H1 (cell line): ENCODE data around the gene SLC6A8. TPM values are rescaled to one million over a fixed set of nuclear protein-coding genes. Genes with fewer than 3 reads are reported as not detected.

Experiments used
- CTCF ChIA-PET: fragments of 300-600 bp; sonication (Branson Sonifier 250); formaldehyde crosslinking; loops from one replicate; lab custom pipeline; 2021; ENCODE audit not compliant: partially characterized antibody; lab: Charles Lee
- POLR2A ChIA-PET: fragments of 300-600 bp; sonication (Branson Sonifier 250); formaldehyde crosslinking; loops from one replicate; lab custom pipeline; 2021; ENCODE audit warnings: inconsistent platforms; ENCODE audit not compliant: partially characterized antibody; lab: Charles Lee
- DNase-seq, 2 experiments: peaks; one replicate each; pipeline versions ENCODE4 v3.0.0 to v3.0.0-alpha.2; 2010 to 2022; ENCODE audit warnings: low spot score in 2 of 2, low read depth in 1 of 2, mixed read lengths in 1 of 2
- FAIRE-seq: peaks from 2 replicates; lab custom pipeline; 2011; peaks lifted over from hg19 to GRCh38; lab: Jason Lieb, UNC
- H2AFZ ChIP-seq: 2 replicates; pipeline ENCODE4 v1.8.1; 2012; ENCODE audit warnings: low read length, inconsistent platforms
- H2AK5ac ChIP-seq: 2 replicates; pipeline ENCODE4 v1.6.1; 2013; ENCODE audit warnings: low read depth, low read length
- H2BK120ac ChIP-seq: replicated peaks from 2 replicates; pipeline ENCODE3; 2013; ENCODE audit warnings: low read depth, low read length, inconsistent platforms
- H2BK12ac ChIP-seq: 2 replicates; pipeline ENCODE4 v1.6.1; 2013; ENCODE audit warnings: low read depth, low read length
- H2BK15ac ChIP-seq: 2 replicates; pipeline ENCODE4 v1.6.1; 2013; ENCODE audit warnings: low read length
- H2BK20ac ChIP-seq: 2 replicates; pipeline ENCODE4 v1.6.1; 2013; ENCODE audit warnings: low read length
- H2BK5ac ChIP-seq: 2 replicates; pipeline ENCODE4 v1.6.1; 2013; ENCODE audit warnings: low read depth, low read length
- H3K14ac ChIP-seq: 2 replicates; pipeline ENCODE4 v1.6.1; 2013; ENCODE audit warnings: inconsistent platforms; ENCODE audit not compliant: insufficient read length
- H3K18ac ChIP-seq: 2 replicates; pipeline ENCODE4 v1.6.1; 2013; ENCODE audit warnings: low read length; ENCODE audit errors: extremely low read depth
- H3K23ac ChIP-seq: 2 replicates; pipeline ENCODE4 v1.6.1; 2013; ENCODE audit warnings: inconsistent platforms; ENCODE audit not compliant: insufficient read length
- H3K23me2 ChIP-seq: 2 replicates; pipeline ENCODE4 v1.6.1; 2013; ENCODE audit warnings: low read depth, low read length
- H3K27ac ChIP-seq: 2 replicates; pipeline ENCODE4 v1.6.1; 2011; ENCODE audit warnings: low read depth, low read length, inconsistent platforms
- H3K27me3 ChIP-seq, 4 experiments: replicated peaks in 1 of 4; 1 replicate in 1 of 4; 2 replicates in 3 of 4; pipeline versions ENCODE4 v1.6.1 to v1.8.1; 2011 to 2013; ENCODE audit warnings: low read length in 3 of 4, mild to moderate bottlenecking in 3 of 4, inconsistent platforms in 2 of 4, mixed read lengths in 2 of 4, moderate library complexity in 1 of 4; ENCODE audit not compliant: control insufficient read depth in 3 of 4, insufficient read depth in 3 of 4; ENCODE audit errors: extremely low read depth in 1 of 4
- H3K36me3 ChIP-seq, 4 experiments: 2 replicates each; pipeline versions ENCODE4 v1.6.1 to v1.8.1; 2011 to 2013; ENCODE audit warnings: mild to moderate bottlenecking in 4 of 4, low read length in 3 of 4, moderate library complexity in 2 of 4, control low read depth in 1 of 4, inconsistent platforms in 1 of 4; ENCODE audit not compliant: insufficient read depth in 4 of 4, control insufficient read depth in 2 of 4
- H3K4ac ChIP-seq: replicated peaks from 2 replicates; pipeline ENCODE3; 2013; ENCODE audit warnings: low read length, low read depth, mixed read lengths, inconsistent platforms; ENCODE audit not compliant: insufficient read length
- H3K4me1 ChIP-seq, 4 experiments: replicated peaks in 1 of 4; 1 replicate in 1 of 4; 2 replicates in 3 of 4; pipeline versions ENCODE4 v1.6.1 to v1.8.1; 2011 to 2013; ENCODE audit warnings: low read length in 3 of 4, inconsistent platforms in 2 of 4, mixed read lengths in 1 of 4; ENCODE audit not compliant: insufficient read depth in 4 of 4, control insufficient read depth in 3 of 4
- H3K4me2 ChIP-seq, 2 experiments: 2 replicates each; pipeline versions ENCODE4 v1.6.1 to v1.8.1; 2011 to 2013; ENCODE audit warnings: low read depth in 2 of 2, low read length in 2 of 2, control low read depth in 1 of 2, inconsistent platforms in 1 of 2, mild to moderate bottlenecking in 1 of 2; ENCODE audit not compliant: insufficient read depth in 1 of 2
- H3K4me3 ChIP-seq, 4 experiments: fragments of 200-600, 300-600 bp in 1 of 4; sonication (generic), shearing (Covaris generic), sonication (Bioruptor Twin) in 1 of 4; 2 replicates each; pipeline versions ENCODE4 v1.5.1 to v1.8.1; 2011 to 2016; ENCODE audit warnings: low read length in 4 of 4, low read depth in 3 of 4, control low read depth in 2 of 4, inconsistent platforms in 2 of 4, mild to moderate bottlenecking in 2 of 4, mixed read lengths in 1 of 4, moderate library complexity in 1 of 4; ENCODE audit not compliant: insufficient read depth in 2 of 4; ENCODE audit errors: extremely low read depth in 1 of 4
- H3K56ac ChIP-seq: replicated peaks from 2 replicates; pipeline ENCODE3; 2013; ENCODE audit warnings: low read depth, mild to moderate bottlenecking, mixed read lengths, low read length, inconsistent platforms; ENCODE audit not compliant: insufficient read length
- H3K79me1 ChIP-seq: 2 replicates; pipeline ENCODE4 v1.6.1; 2013; ENCODE audit warnings: low read depth, low read length, control low read depth
- H3K79me2 ChIP-seq, 2 experiments: 2 replicates each; pipeline versions ENCODE4 v1.6.1 to v1.8.1; 2012 to 2013; ENCODE audit warnings: low read length in 2 of 2, mild to moderate bottlenecking in 2 of 2, inconsistent platforms in 1 of 2; ENCODE audit not compliant: insufficient read depth in 2 of 2, control insufficient read depth in 1 of 2
- H3K9ac ChIP-seq, 4 experiments: replicated peaks in 1 of 4; 1 replicate in 1 of 4; 2 replicates in 3 of 4; pipeline versions ENCODE4 v1.6.1 to v1.8.1; 2011 to 2013; ENCODE audit warnings: low read depth in 3 of 4, low read length in 3 of 4, control low read depth in 2 of 4, mild to moderate bottlenecking in 2 of 4, moderate library complexity in 2 of 4, inconsistent platforms in 1 of 4; ENCODE audit errors: extremely low read depth in 1 of 4
- H3K9me3 ChIP-seq, 2 experiments: 2 replicates each; pipeline versions ENCODE4 v1.6.1 to v1.8.1; 2012 to 2013; ENCODE audit warnings: mild to moderate bottlenecking in 2 of 2, moderate library complexity in 2 of 2, control low read depth in 1 of 2, inconsistent platforms in 1 of 2, low read depth in 1 of 2, low read length in 1 of 2, mixed read lengths in 1 of 2; ENCODE audit not compliant: insufficient read depth in 2 of 2
- H4K20me1 ChIP-seq, 2 experiments: replicated peaks in 1 of 2; 2 replicates each; pipeline versions ENCODE3 to v1.8.1; 2011 to 2013; ENCODE audit warnings: inconsistent platforms in 2 of 2, low read length in 2 of 2, mild to moderate bottlenecking in 1 of 2; ENCODE audit not compliant: insufficient read depth in 2 of 2, control insufficient read depth in 1 of 2
- H4K5ac ChIP-seq: 2 replicates; pipeline ENCODE4 v1.6.1; 2013; ENCODE audit warnings: low read length, low read depth, mixed read lengths, inconsistent platforms; ENCODE audit not compliant: insufficient read length
- H4K8ac ChIP-seq: 2 replicates; pipeline ENCODE4 v1.8.0; 2013; ENCODE audit warnings: mild to moderate bottlenecking, moderate library complexity, low read length, inconsistent platforms; ENCODE audit not compliant: insufficient read depth; ENCODE audit errors: extremely low read depth
- H4K91ac ChIP-seq: replicated peaks from 2 replicates; pipeline ENCODE3; 2013; ENCODE audit warnings: low read length, mixed read lengths, inconsistent platforms; ENCODE audit not compliant: insufficient read length
- CHD1 ChIP-seq: IDR thresholded peaks from 2 replicates; pipeline ENCODE4 v1.6.1; 2012; ENCODE audit warnings: low read depth, low read length, improper control_type of control experiment
- EZH2 ChIP-seq: fragments of 200-600 bp; sonication (generic); IDR thresholded peaks from 2 replicates; pipeline ENCODE4 v1.7.1; 2012; ENCODE audit warnings: low read depth, mild to moderate bottlenecking, moderate library complexity, low read length, inconsistent platforms; ENCODE audit not compliant: severe bottlenecking
- FOSL1 ChIP-seq: IDR thresholded peaks from 2 replicates; pipeline ENCODE4 v1.6.1; 2011; ENCODE audit warnings: mild to moderate bottlenecking, low read depth, low read length, moderate library complexity; ENCODE audit not compliant: insufficient read depth
- SP2 ChIP-seq: IDR thresholded peaks from 2 replicates; pipeline ENCODE4 v1.6.1; 2012; ENCODE audit warnings: mild to moderate bottlenecking, low read length, inconsistent platforms
- SUZ12 ChIP-seq: fragments of 200-600 bp; sonication (generic); IDR thresholded peaks from 2 replicates; pipeline ENCODE4 v1.6.1; 2012; ENCODE audit warnings: mild to moderate bottlenecking, inconsistent platforms, low read length, moderate library complexity, mixed read lengths
- WGBS, 2 experiments: shearing (Covaris generic) in 1 of 2; methylation state at CpG; one replicate each; pipeline versions ENCODE4 v1.1.6 to v1.1.7; 2013 to 2015; ENCODE audit warnings: low lambda C conversion rate in 2 of 2, mixed read lengths in 2 of 2, inconsistent platforms in 1 of 2, low coverage in 1 of 2, missing lambda C conversion rate in 1 of 2; ENCODE audit not compliant: insufficient replicate concordance in 2 of 2, insufficient coverage in 1 of 2, insufficient read length in 1 of 2; ENCODE audit errors: extremely low coverage in 1 of 2, missing lambda C conversion rate in 1 of 2; 5-methylcytosine and 5-hydroxymethylcytosine counted together
- polyA plus RNA-seq, 7 experiments: library from polyadenylated mRNA; depleted of rRNA in 3 of 7; stranded (reverse) in 5 of 7; unstranded in 2 of 7; fragments of >200 nt in 5 of 7; fragments of 200-250 nt in 2 of 7; gene quantifications; 1 replicate in 5 of 7; 2 replicates in 1 of 7; 4 replicates in 1 of 7; pipeline versions ENCODE4 v1.2.1 to v1.2.3, GENCODE V29; 2011 to 2013; ENCODE audit warnings: missing spikeins in 2 of 7, mixed read lengths in 2 of 7
- total RNA-seq: library from RNA; stranded (reverse); fragmentation: NEBNext Ultra II Directional; extraction: Animal tissue kit (Norgen Biotek cat#: 25700); gene quantifications from 2 replicates; pipeline ENCODE4 v1.2.1, GENCODE V29; 2021

Gene SLC6A8
- total and polyA plus RNA-seq, 2 of the 8 experiments (the other 6 are each of a cell fraction or from before 2014, with no cell fraction given), result 87.7 to 94.7 TPM

DNA sequence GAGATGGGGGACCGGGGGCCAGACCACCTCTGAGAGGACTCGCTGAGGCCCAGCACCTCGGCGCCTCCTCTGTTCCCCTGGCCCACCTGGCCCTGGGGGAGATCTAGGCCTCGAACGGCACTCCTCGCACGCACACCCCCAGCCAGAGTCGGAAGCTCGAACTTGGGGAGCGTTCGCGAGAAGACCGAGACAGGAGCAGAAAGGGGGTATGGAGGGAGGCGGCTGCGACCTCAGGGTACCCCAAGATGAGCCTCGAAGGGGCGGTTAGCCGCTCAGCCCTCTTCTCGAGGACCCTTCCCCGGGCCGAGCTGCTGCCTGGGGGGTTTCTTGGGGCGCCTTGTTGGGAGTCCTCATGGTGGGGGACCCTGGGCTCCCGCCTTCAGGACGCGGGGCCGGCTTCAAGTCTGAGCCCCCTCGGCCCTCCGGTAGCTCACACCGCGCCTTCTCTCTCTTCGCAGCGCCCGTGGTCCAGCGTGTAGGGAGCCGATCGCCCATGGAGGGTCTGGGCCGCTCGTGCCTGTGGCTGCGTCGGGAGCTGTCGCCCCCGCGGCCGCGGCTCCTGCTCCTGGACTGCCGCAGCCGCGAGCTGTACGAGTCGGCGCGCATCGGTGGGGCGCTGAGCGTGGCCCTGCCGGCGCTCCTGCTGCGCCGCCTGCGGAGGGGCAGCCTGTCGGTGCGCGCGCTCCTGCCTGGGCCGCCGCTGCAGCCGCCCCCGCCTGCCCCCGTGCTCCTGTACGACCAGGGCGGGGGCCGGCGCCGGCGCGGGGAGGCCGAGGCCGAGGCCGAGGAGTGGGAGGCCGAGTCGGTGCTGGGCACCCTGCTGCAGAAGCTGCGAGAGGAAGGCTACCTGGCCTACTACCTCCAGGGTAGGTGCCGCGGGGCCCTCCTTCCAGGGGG, 40.0 kb upstream of the SLC6A8 start:
- no peak overlapping the region; the same call in 1 of the 2 replicates for H4K8ac ChIP-seq
- H4K20me1 ChIP-seq, result peaks cover 0 to 15% of the 10 kb centered on the region in 2 experiments
- no peak overlapping the region for H3K9ac ChIP-seq
- H3K14ac ChIP-seq, result no peak overlapping the region
- H4K91ac ChIP-seq, result no peak overlapping the region
- H2BK5ac ChIP-seq, result no peak overlapping the region
- no peaks in the 10 kb centered on the region for H3K79me1 ChIP-seq
- H3K27me3 ChIP-seq, result peaks cover 64 to 65% (median 65%) of the 10 kb centered on the region in 4 experiments
- H3K27ac ChIP-seq, result no peak overlapping the region
- H2AK5ac ChIP-seq, result no peak overlapping the region
- H3K36me3 ChIP-seq, result peaks cover 0 to 4% (median 0%) of the 10 kb centered on the region in 4 experiments; a peak in 1 of 8 replicates
- peak overlapping the region in 2 of 4 experiments; percentile 4 to 48; a peak in 3 of 8 replicates for H3K4me3 ChIP-seq
- no peak overlapping the region for H3K4ac ChIP-seq
- peak overlapping the region; percentile 61 to 63 for H3K4me2 ChIP-seq
- H2BK20ac ChIP-seq, result no peak overlapping the region
- 17% methylated on average over 14 of the region's 85 CpGs; no CpG with 5 or more reads in 1 of the 2 experiments for WGBS, 2 experiments
- H2AFZ ChIP-seq, result no peak overlapping the region
- ChIA-PET CTCF (interaction anchor here (1.0 to 28.7 kb wide), 11 partner anchors 3 to 109 kb away, joined by 3 to 408 read pairs (median 17); partner anchors contain the start of gene DUSP9), POLR2A (interaction anchor here (1.3 to 1.4 kb wide), 2 partner anchors 37 to 48 kb away, joined by 3 to 5 read pairs; no protein-coding TSS in a partner anchor)
- no peak overlapping the region for H3K56ac ChIP-seq
- no peak overlapping the region for H2BK120ac ChIP-seq
- no peak for TF ChIP-seq CHD1
- TF ChIP-seq FOSL1, result no peak
- TF ChIP-seq SP2, result no peak
- peak; percentile 75 for TF ChIP-seq EZH2
- peak; percentile 85 for TF ChIP-seq SUZ12
- no peak for DNase-seq
- no peak overlapping the region for H3K18ac ChIP-seq
- no peak overlapping the region for H4K5ac ChIP-seq
- H3K23me2 ChIP-seq, result peaks cover 6% of the 10 kb centered on the region; the same call in 1 of the 2 replicates
- H2BK15ac ChIP-seq, result no peak overlapping the region
- no peak overlapping the region for H2BK12ac ChIP-seq
- H3K79me2 ChIP-seq, result no peaks in the 10 kb centered on the region
- FAIRE-seq, result no peak
- H3K9me3 ChIP-seq, result no peaks in the 10 kb centered on the region; a peak in 1 of 4 replicates
- H3K4me1 ChIP-seq, result peaks cover 0 to 12% (median 6%) of the 10 kb centered on the region in 4 experiments; a peak in 4 of 7 replicates
- no peak overlapping the region for H3K23ac ChIP-seq
